K562 (cell line): ENCODE results near the gene COL6A6.

Experiments used
- ASH1L ChIP-seq: fragments of 450-650 bp; IDR thresholded peaks from 2 replicates; pipeline ENCODE4 v1.6.1; 2018; ENCODE audit warnings: borderline replicate concordance, mild to moderate bottlenecking, low read depth; ENCODE audit not compliant: partially characterized antibody
- CC2D1A ChIP-seq: fragments of 450-650 bp; IDR thresholded peaks from 2 replicates; pipeline ENCODE4 v1.6.1; 2017; ENCODE audit warnings: mild to moderate bottlenecking
- CREB1 ChIP-seq, 2 experiments: sonication (generic) in 1 of 2; formaldehyde crosslinking in 1 of 2; IDR thresholded peaks; 2 replicates each; pipeline versions ENCODE4 v1.6.1 to v1.8.0; 2012 to 2022; ENCODE audit warnings: inconsistent platforms in 1 of 2, mild to moderate bottlenecking in 1 of 2, missing genetic modification reagents in 1 of 2, moderate library complexity in 1 of 2
- HMG20A ChIP-seq: fragments of 450-650 bp; formaldehyde crosslinking; conservative IDR thresholded peaks from 2 replicates; pipeline ENCODE4 v1.4.0; 2020; ENCODE audit warnings: mild to moderate bottlenecking, mixed read lengths
- MBD2 ChIP-seq: sonication (generic); IDR thresholded peaks from 2 replicates; pipeline ENCODE4 v1.6.1; 2016; ENCODE audit warnings: low read depth, borderline replicate concordance
- POLR2AphosphoS5 ChIP-seq: IDR thresholded peaks from 2 replicates; pipeline ENCODE4 v1.6.1; 2011; ENCODE audit warnings: mild to moderate bottlenecking, low read depth, low read length, moderate library complexity; ENCODE audit not compliant: control insufficient read depth, insufficient read depth
- RB1 ChIP-seq: fragments of 450-650 bp; IDR thresholded peaks from 2 replicates; pipeline ENCODE4 v1.6.1; 2017; ENCODE audit warnings: low read depth, mild to moderate bottlenecking
- SIN3A ChIP-seq, 2 experiments: fragments of 150-350 bp in 1 of 2; IDR thresholded peaks; 2 replicates each; pipeline ENCODE4 v1.6.1; 2011 to 2016; ENCODE audit warnings: borderline replicate concordance in 2 of 2, low read depth in 2 of 2, low read length in 2 of 2, mild to moderate bottlenecking in 2 of 2, moderate library complexity in 2 of 2; ENCODE audit not compliant: control insufficient read depth in 1 of 2
- SMAD1 ChIP-seq: fragments of 150-350 bp; IDR thresholded peaks from 2 replicates; pipeline ENCODE4 v1.6.1; 2014; ENCODE audit warnings: low read length, low read depth; ENCODE audit not compliant: partially characterized antibody
- SPI1 ChIP-seq: IDR thresholded peaks from 2 replicates; pipeline ENCODE4 v1.6.1; 2011; ENCODE audit warnings: low read depth, low read length, control low read depth, borderline replicate concordance
- SRF ChIP-seq, 2 experiments: fragments of 250-450, 450-650 bp in 1 of 2; sonication (Bioruptor Pico) in 1 of 2; sonication (generic) in 1 of 2; formaldehyde crosslinking; IDR thresholded peaks; 2 replicates each; pipeline versions ENCODE4 v1.5.0 to v1.5.1; 2020 to 2022; ENCODE audit warnings: mild to moderate bottlenecking in 1 of 2, missing genetic modification reagents in 1 of 2
- STAG1 ChIP-seq: sonication (generic); formaldehyde crosslinking; IDR thresholded peaks from 2 replicates; pipeline ENCODE4 v1.5.0; 2020; ENCODE audit warnings: missing genetic modification reagents, borderline replicate concordance
- TF ChIP-seq, protein P1 (sequence below): fragments of 250-450 bp; sonication (Bioruptor Pico); IDR thresholded peaks from 2 replicates; pipeline ENCODE4 v1.8.0; 2021; ENCODE audit warnings: mild to moderate bottlenecking, moderate library complexity
- TF ChIP-seq, protein P2 (sequence below), 3 experiments: IDR thresholded peaks in 2 of 3; conservative IDR thresholded peaks in 1 of 3; 2 replicates each; pipeline ENCODE4 v1.5.1; 2011 to 2012; ENCODE audit warnings: low read length in 3 of 3, mild to moderate bottlenecking in 3 of 3, control low read depth in 2 of 3, improper control_type of control experiment in 1 of 3, inconsistent platforms in 1 of 3, low read depth in 1 of 3, mixed read lengths in 1 of 3, moderate library complexity in 1 of 3; ENCODE audit not compliant: insufficient read depth in 2 of 3

- TF ChIP-seq SPI1: no peak
- TF ChIP-seq HMG20A (CRISPR knock-in tag): no peak
- TF ChIP-seq CREB1 (IDR thresholded peaks at IDR 0.05): no peak
- TF ChIP-seq CREB1 (CRISPR knock-in tag; IDR thresholded peaks at IDR 0.05): no peak
- TF ChIP-seq ASH1L: no peak
- TF ChIP-seq SMAD1: no peak
- no peak for TF ChIP-seq POLR2AphosphoS5
- TF ChIP-seq SRF (CRISPR knock-in tag; IDR thresholded peaks at IDR 0.05): no peak
- no peak for TF ChIP-seq RB1
- TF ChIP-seq, protein P1, sequence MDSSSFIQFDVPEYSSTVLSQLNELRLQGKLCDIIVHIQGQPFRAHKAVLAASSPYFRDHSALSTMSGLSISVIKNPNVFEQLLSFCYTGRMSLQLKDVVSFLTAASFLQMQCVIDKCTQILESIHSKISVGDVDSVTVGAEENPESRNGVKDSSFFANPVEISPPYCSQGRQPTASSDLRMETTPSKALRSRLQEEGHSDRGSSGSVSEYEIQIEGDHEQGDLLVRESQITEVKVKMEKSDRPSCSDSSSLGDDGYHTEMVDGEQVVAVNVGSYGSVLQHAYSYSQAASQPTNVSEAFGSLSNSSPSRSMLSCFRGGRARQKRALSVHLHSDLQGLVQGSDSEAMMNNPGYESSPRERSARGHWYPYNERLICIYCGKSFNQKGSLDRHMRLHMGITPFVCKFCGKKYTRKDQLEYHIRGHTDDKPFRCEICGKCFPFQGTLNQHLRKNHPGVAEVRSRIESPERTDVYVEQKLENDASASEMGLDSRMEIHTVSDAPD (CRISPR knock-in tag): no peak
- TF ChIP-seq STAG1 (CRISPR knock-in tag): no peak
- no peak for TF ChIP-seq SIN3A (IDR thresholded peaks at IDR 0.05; ENCODE audit: borderline replicate concordance in 2 of 2, control insufficient read depth in 1 of 2, low read depth in 2 of 2, low read length in 2 of 2)
- TF ChIP-seq MBD2: no peak
- TF ChIP-seq, protein P2, sequence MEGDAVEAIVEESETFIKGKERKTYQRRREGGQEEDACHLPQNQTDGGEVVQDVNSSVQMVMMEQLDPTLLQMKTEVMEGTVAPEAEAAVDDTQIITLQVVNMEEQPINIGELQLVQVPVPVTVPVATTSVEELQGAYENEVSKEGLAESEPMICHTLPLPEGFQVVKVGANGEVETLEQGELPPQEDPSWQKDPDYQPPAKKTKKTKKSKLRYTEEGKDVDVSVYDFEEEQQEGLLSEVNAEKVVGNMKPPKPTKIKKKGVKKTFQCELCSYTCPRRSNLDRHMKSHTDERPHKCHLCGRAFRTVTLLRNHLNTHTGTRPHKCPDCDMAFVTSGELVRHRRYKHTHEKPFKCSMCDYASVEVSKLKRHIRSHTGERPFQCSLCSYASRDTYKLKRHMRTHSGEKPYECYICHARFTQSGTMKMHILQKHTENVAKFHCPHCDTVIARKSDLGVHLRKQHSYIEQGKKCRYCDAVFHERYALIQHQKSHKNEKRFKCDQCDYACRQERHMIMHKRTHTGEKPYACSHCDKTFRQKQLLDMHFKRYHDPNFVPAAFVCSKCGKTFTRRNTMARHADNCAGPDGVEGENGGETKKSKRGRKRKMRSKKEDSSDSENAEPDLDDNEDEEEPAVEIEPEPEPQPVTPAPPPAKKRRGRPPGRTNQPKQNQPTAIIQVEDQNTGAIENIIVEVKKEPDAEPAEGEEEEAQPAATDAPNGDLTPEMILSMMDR (IDR thresholded peaks at IDR 0.05 in 2 of 3, conservative IDR thresholded peaks at IDR 0.05 in 1 of 3; ENCODE audit: insufficient read depth in 2 of 3, low read depth in 1 of 3, low read length in 3 of 3): peak; percentile 16 to 24 (median 23); a peak in 2 of 6 replicates
- TF ChIP-seq CC2D1A: no peak
These were observed 36.2 kb upstream of the COL6A6 start for GRCh38 chr3:130480736-130481135.
